Tibial artery (tissue), 4 donors: ENCODE measurements around the gene TIAM2.

Source experiments
- DNase-seq, 2 donors: peaks; one replicate each; pipeline ENCODE4 v3.0.0-alpha.2; 2019
- H3K27ac ChIP-seq, 2 donors: fragments of 200-600 bp; sonication (generic) in 1 of 2; 1 replicate in 1 of 2; 2 replicates in 1 of 2; pipeline ENCODE4 v1.5.1; 2018 to 2019; ENCODE audit warnings: mild to moderate bottlenecking in 1 of 2
- H3K27me3 ChIP-seq, 2 donors: fragments of 200-600 bp; sonication (generic) in 1 of 2; one replicate each; pipeline versions ENCODE4 v1.5.1 to v1.6.0; 2016 to 2019
- H3K36me3 ChIP-seq, 3 donors: fragments of 200-600 bp; sonication (generic) in 2 of 3; one replicate each; pipeline ENCODE4 v1.5.1; 2016 to 2019; ENCODE audit warnings: mild to moderate bottlenecking in 2 of 3
- H3K4me1 ChIP-seq, 4 donors: fragments of 200-600 bp; sonication (generic) in 2 of 4; 1 replicate in 3 of 4; 2 replicates in 1 of 4; pipeline ENCODE4 v1.5.1; 2016 to 2019
- H3K4me3 ChIP-seq, 2 donors: fragments of 200-600 bp; sonication (generic) in 1 of 2; 1 replicate in 1 of 2; 2 replicates in 1 of 2; pipeline ENCODE4 v1.5.1; 2018 to 2019; ENCODE audit warnings: mild to moderate bottlenecking in 2 of 2
- H3K9me3 ChIP-seq, 3 donors: fragments of 200-600 bp; sonication (generic) in 1 of 3; one replicate each; pipeline ENCODE4 v1.5.1; 2016 to 2019
- CTCF ChIP-seq, 2 experiments: fragments of 200-600 bp in 1 of 2; fragments of 450-650 bp in 1 of 2; IDR thresholded peaks; one replicate each; pipeline ENCODE4 v1.5.1; 2017 to 2019; ENCODE audit warnings: antibody characterized with exemption in 2 of 2, mild to moderate bottlenecking in 1 of 2, moderate library complexity in 1 of 2
- intact Hi-C: fragments of 100-400 bp; cut with DNase I; formaldehyde crosslinking; loops from one replicate; pipeline ENCODE4 v1.15.0; 2023; ENCODE audit warnings: low total_unique reads

The TIAM2 gene

GRCh38 chr6:155120034-155120433 lies 124.9 kb downstream of the TIAM2 start:
- no peak overlapping the region for H3K4me3 ChIP-seq
- no peaks in the 10 kb centered on the region for H3K36me3 ChIP-seq
- no peak for TF ChIP-seq CTCF (IDR thresholded peaks at IDR 0.05)
- no peak for DNase-seq
- no peaks in the 10 kb centered on the region for H3K9me3 ChIP-seq
- H3K4me1 ChIP-seq, result peaks cover 0 to 20% (median 0%) of the 10 kb centered on the region in 4 donors
- intact Hi-C loops, result no loop called here
- H3K27me3 ChIP-seq, result no peaks in the 10 kb centered on the region
- H3K27ac ChIP-seq, result no peak overlapping the region

- TF ChIP-seq CTCF (IDR thresholded peaks at IDR 0.05), result peak in 1 of 2 experiments; percentile 14
- Histone ChIP-seq H3K27ac (peak overlapping the region; percentile 54 to 63), H3K9me3 (no peaks in the 10 kb centered on the region), H3K36me3 (no peaks in the 10 kb centered on the region), H3K27me3 (no peaks in the 10 kb centered on the region), H3K4me1 (peaks cover 0 to 20% (median 0%) of the 10 kb centered on the region in 4 donors), H3K4me3 (peak overlapping the region; percentile 38 to 39)
- no peak for DNase-seq
- intact Hi-C loops, result no loop called here
Measured at GRCh38 chr6:155121294-155121693, 126.2 kb downstream of the TIAM2 start.

- no peak for DNase-seq
- peak overlapping the region; percentile 38 to 39 for H3K4me3 ChIP-seq
Measured at GRCh38 chr6:155121699-155122098, 126.6 kb downstream of the TIAM2 start.

GRCh38 chr6:155122199-155122950 lies 127.3 kb downstream of the TIAM2 start:
- Histone ChIP-seq H3K4me3 (no peak overlapping the region), H3K27me3 (no peaks in the 10 kb centered on the region), H3K9me3 (no peaks in the 10 kb centered on the region)

More at GRCh38 chr6:155121699-155122098, 126.6 kb downstream of the TIAM2 start:
- Histone ChIP-seq H3K27ac (peak overlapping the region; percentile 54 to 63), H3K27me3 (no peaks in the 10 kb centered on the region), H3K4me1 (peaks cover 0 to 21% (median 0%) of the 10 kb centered on the region in 4 donors), H3K36me3 (no peaks in the 10 kb centered on the region), H3K9me3 (no peaks in the 10 kb centered on the region)
- intact Hi-C loops, result no loop called here
- no peak for TF ChIP-seq CTCF (IDR thresholded peaks at IDR 0.05)

GRCh38 chr6:155123520-155123919 lies 128.4 kb downstream of the TIAM2 start:
- DNase-seq, result no peak
- no peaks in the 10 kb centered on the region for H3K9me3 ChIP-seq
- peaks cover 0 to 22% (median 0%) of the 10 kb centered on the region in 4 donors for H3K4me1 ChIP-seq
- no peaks in the 10 kb centered on the region for H3K36me3 ChIP-seq
- no peak overlapping the region for H3K4me3 ChIP-seq
- H3K27ac ChIP-seq, result no peak overlapping the region
- intact Hi-C loops, result no loop called here
- no peak for TF ChIP-seq CTCF (IDR thresholded peaks at IDR 0.05)
- H3K27me3 ChIP-seq, result no peaks in the 10 kb centered on the region

More at GRCh38 chr6:155122199-155122950, 127.3 kb downstream of the TIAM2 start:
- no peaks in the 10 kb centered on the region for H3K36me3 ChIP-seq
- peaks cover 0 to 24% (median 0%) of the 10 kb centered on the region in 4 donors for H3K4me1 ChIP-seq
- H3K27ac ChIP-seq, result peak overlapping the region; percentile 54 to 63
- no peak for DNase-seq
- TF ChIP-seq CTCF (IDR thresholded peaks at IDR 0.05), result no peak
- intact Hi-C loops, result no loop called here
